H1 (cell line): ENCODE measurements around the gene RASSF4. TPM values are rescaled to one million over a fixed set of nuclear protein-coding genes. Genes with fewer than 3 reads are reported as not detected.

Experiments used
- CTCF ChIA-PET: fragments of 300-600 bp; sonication (Branson Sonifier 250); formaldehyde crosslinking; loops from one replicate; lab custom pipeline; 2021; ENCODE audit not compliant: partially characterized antibody; lab: Charles Lee
- POLR2A ChIA-PET: fragments of 300-600 bp; sonication (Branson Sonifier 250); formaldehyde crosslinking; loops from one replicate; lab custom pipeline; 2021; ENCODE audit warnings: inconsistent platforms; ENCODE audit not compliant: partially characterized antibody; lab: Charles Lee
- DNase-seq, 2 experiments: peaks; one replicate each; pipeline versions ENCODE4 v3.0.0 to v3.0.0-alpha.2; 2010 to 2022; ENCODE audit warnings: low spot score in 2 of 2, low read depth in 1 of 2, mixed read lengths in 1 of 2
- FAIRE-seq: peaks from 2 replicates; lab custom pipeline; 2011; peaks lifted over from hg19 to GRCh38; lab: Jason Lieb, UNC
- H2AFZ ChIP-seq: 2 replicates; pipeline ENCODE4 v1.8.1; 2012; ENCODE audit warnings: low read length, inconsistent platforms
- H2AK5ac ChIP-seq: 2 replicates; pipeline ENCODE4 v1.6.1; 2013; ENCODE audit warnings: low read depth, low read length
- H2BK120ac ChIP-seq: replicated peaks from 2 replicates; pipeline ENCODE3; 2013; ENCODE audit warnings: low read depth, low read length, inconsistent platforms
- H2BK12ac ChIP-seq: 2 replicates; pipeline ENCODE4 v1.6.1; 2013; ENCODE audit warnings: low read depth, low read length
- H2BK15ac ChIP-seq: 2 replicates; pipeline ENCODE4 v1.6.1; 2013; ENCODE audit warnings: low read length
- H2BK20ac ChIP-seq: 2 replicates; pipeline ENCODE4 v1.6.1; 2013; ENCODE audit warnings: low read length
- H2BK5ac ChIP-seq: 2 replicates; pipeline ENCODE4 v1.6.1; 2013; ENCODE audit warnings: low read depth, low read length
- H3K14ac ChIP-seq: 2 replicates; pipeline ENCODE4 v1.6.1; 2013; ENCODE audit warnings: inconsistent platforms; ENCODE audit not compliant: insufficient read length
- H3K18ac ChIP-seq: 2 replicates; pipeline ENCODE4 v1.6.1; 2013; ENCODE audit warnings: low read length; ENCODE audit errors: extremely low read depth
- H3K23ac ChIP-seq: 2 replicates; pipeline ENCODE4 v1.6.1; 2013; ENCODE audit warnings: inconsistent platforms; ENCODE audit not compliant: insufficient read length
- H3K23me2 ChIP-seq: 2 replicates; pipeline ENCODE4 v1.6.1; 2013; ENCODE audit warnings: low read depth, low read length
- H3K27ac ChIP-seq: 2 replicates; pipeline ENCODE4 v1.6.1; 2011; ENCODE audit warnings: low read depth, low read length, inconsistent platforms
- H3K27me3 ChIP-seq, 4 experiments: replicated peaks in 1 of 4; 1 replicate in 1 of 4; 2 replicates in 3 of 4; pipeline versions ENCODE4 v1.6.1 to v1.8.1; 2011 to 2013; ENCODE audit warnings: low read length in 3 of 4, mild to moderate bottlenecking in 3 of 4, inconsistent platforms in 2 of 4, mixed read lengths in 2 of 4, moderate library complexity in 1 of 4; ENCODE audit not compliant: control insufficient read depth in 3 of 4, insufficient read depth in 3 of 4; ENCODE audit errors: extremely low read depth in 1 of 4
- H3K36me3 ChIP-seq, 4 experiments: 2 replicates each; pipeline versions ENCODE4 v1.6.1 to v1.8.1; 2011 to 2013; ENCODE audit warnings: mild to moderate bottlenecking in 4 of 4, low read length in 3 of 4, moderate library complexity in 2 of 4, control low read depth in 1 of 4, inconsistent platforms in 1 of 4; ENCODE audit not compliant: insufficient read depth in 4 of 4, control insufficient read depth in 2 of 4
- H3K4ac ChIP-seq: replicated peaks from 2 replicates; pipeline ENCODE3; 2013; ENCODE audit warnings: low read length, low read depth, mixed read lengths, inconsistent platforms; ENCODE audit not compliant: insufficient read length
- H3K4me1 ChIP-seq, 4 experiments: replicated peaks in 1 of 4; 1 replicate in 1 of 4; 2 replicates in 3 of 4; pipeline versions ENCODE4 v1.6.1 to v1.8.1; 2011 to 2013; ENCODE audit warnings: low read length in 3 of 4, inconsistent platforms in 2 of 4, mixed read lengths in 1 of 4; ENCODE audit not compliant: insufficient read depth in 4 of 4, control insufficient read depth in 3 of 4
- H3K4me2 ChIP-seq, 2 experiments: 2 replicates each; pipeline versions ENCODE4 v1.6.1 to v1.8.1; 2011 to 2013; ENCODE audit warnings: low read depth in 2 of 2, low read length in 2 of 2, control low read depth in 1 of 2, inconsistent platforms in 1 of 2, mild to moderate bottlenecking in 1 of 2; ENCODE audit not compliant: insufficient read depth in 1 of 2
- H3K4me3 ChIP-seq, 4 experiments: fragments of 200-600, 300-600 bp in 1 of 4; sonication (generic), shearing (Covaris generic), sonication (Bioruptor Twin) in 1 of 4; 2 replicates each; pipeline versions ENCODE4 v1.5.1 to v1.8.1; 2011 to 2016; ENCODE audit warnings: low read length in 4 of 4, low read depth in 3 of 4, control low read depth in 2 of 4, inconsistent platforms in 2 of 4, mild to moderate bottlenecking in 2 of 4, mixed read lengths in 1 of 4, moderate library complexity in 1 of 4; ENCODE audit not compliant: insufficient read depth in 2 of 4; ENCODE audit errors: extremely low read depth in 1 of 4
- H3K56ac ChIP-seq: replicated peaks from 2 replicates; pipeline ENCODE3; 2013; ENCODE audit warnings: low read depth, mild to moderate bottlenecking, mixed read lengths, low read length, inconsistent platforms; ENCODE audit not compliant: insufficient read length
- H3K79me1 ChIP-seq: 2 replicates; pipeline ENCODE4 v1.6.1; 2013; ENCODE audit warnings: low read depth, low read length, control low read depth
- H3K79me2 ChIP-seq, 2 experiments: 2 replicates each; pipeline versions ENCODE4 v1.6.1 to v1.8.1; 2012 to 2013; ENCODE audit warnings: low read length in 2 of 2, mild to moderate bottlenecking in 2 of 2, inconsistent platforms in 1 of 2; ENCODE audit not compliant: insufficient read depth in 2 of 2, control insufficient read depth in 1 of 2
- H3K9ac ChIP-seq, 4 experiments: replicated peaks in 1 of 4; 1 replicate in 1 of 4; 2 replicates in 3 of 4; pipeline versions ENCODE4 v1.6.1 to v1.8.1; 2011 to 2013; ENCODE audit warnings: low read depth in 3 of 4, low read length in 3 of 4, control low read depth in 2 of 4, mild to moderate bottlenecking in 2 of 4, moderate library complexity in 2 of 4, inconsistent platforms in 1 of 4; ENCODE audit errors: extremely low read depth in 1 of 4
- H3K9me3 ChIP-seq, 2 experiments: 2 replicates each; pipeline versions ENCODE4 v1.6.1 to v1.8.1; 2012 to 2013; ENCODE audit warnings: mild to moderate bottlenecking in 2 of 2, moderate library complexity in 2 of 2, control low read depth in 1 of 2, inconsistent platforms in 1 of 2, low read depth in 1 of 2, low read length in 1 of 2, mixed read lengths in 1 of 2; ENCODE audit not compliant: insufficient read depth in 2 of 2
- H4K20me1 ChIP-seq, 2 experiments: replicated peaks in 1 of 2; 2 replicates each; pipeline versions ENCODE3 to v1.8.1; 2011 to 2013; ENCODE audit warnings: inconsistent platforms in 2 of 2, low read length in 2 of 2, mild to moderate bottlenecking in 1 of 2; ENCODE audit not compliant: insufficient read depth in 2 of 2, control insufficient read depth in 1 of 2
- H4K5ac ChIP-seq: 2 replicates; pipeline ENCODE4 v1.6.1; 2013; ENCODE audit warnings: low read length, low read depth, mixed read lengths, inconsistent platforms; ENCODE audit not compliant: insufficient read length
- H4K8ac ChIP-seq: 2 replicates; pipeline ENCODE4 v1.8.0; 2013; ENCODE audit warnings: mild to moderate bottlenecking, moderate library complexity, low read length, inconsistent platforms; ENCODE audit not compliant: insufficient read depth; ENCODE audit errors: extremely low read depth
- H4K91ac ChIP-seq: replicated peaks from 2 replicates; pipeline ENCODE3; 2013; ENCODE audit warnings: low read length, mixed read lengths, inconsistent platforms; ENCODE audit not compliant: insufficient read length
- BACH1 ChIP-seq: IDR thresholded peaks from 2 replicates; pipeline ENCODE4 v1.6.1; 2012; ENCODE audit warnings: low read length, improper control_type of control experiment
- CBX5 ChIP-seq: fragments of 300-800, 300-1000 bp; sonication (generic); IDR thresholded peaks from 2 replicates; pipeline ENCODE4 v1.7.1; 2016; ENCODE audit warnings: antibody characterized with exemption, low read length, low read depth
- CHD1 ChIP-seq: IDR thresholded peaks from 2 replicates; pipeline ENCODE4 v1.6.1; 2012; ENCODE audit warnings: low read depth, low read length, improper control_type of control experiment
- GABPA ChIP-seq: IDR thresholded peaks from 2 replicates; pipeline ENCODE4 v1.6.1; 2011; ENCODE audit warnings: mild to moderate bottlenecking, low read length, moderate library complexity, borderline replicate concordance; ENCODE audit not compliant: insufficient read depth
- HDAC2 ChIP-seq, 2 experiments: fragments of 300-600 bp in 1 of 2; sonication (generic) in 1 of 2; IDR thresholded peaks; 2 replicates each; pipeline ENCODE4 v1.6.1; 2011 to 2012; ENCODE audit warnings: low read depth in 2 of 2, low read length in 2 of 2, mild to moderate bottlenecking in 2 of 2, moderate library complexity in 2 of 2, borderline replicate concordance in 1 of 2, inconsistent platforms in 1 of 2
- KDM4A ChIP-seq: IDR thresholded peaks from one replicate; pipeline ENCODE4 v1.7.1; 2012; ENCODE audit warnings: low read depth, mild to moderate bottlenecking, moderate library complexity, low read length, inconsistent platforms; ENCODE audit not compliant: severe bottlenecking
- RBBP5 ChIP-seq: IDR thresholded peaks from 2 replicates; pipeline ENCODE4 v1.7.1; 2012; ENCODE audit warnings: low read depth, mild to moderate bottlenecking, inconsistent platforms, low read length, moderate library complexity, borderline replicate concordance
- RFX5 ChIP-seq: IDR thresholded peaks from 2 replicates; pipeline ENCODE4 v1.6.1; 2011; ENCODE audit warnings: low read depth, low read length, improper control_type of control experiment, borderline replicate concordance
- TAF1 ChIP-seq: IDR thresholded peaks from 2 replicates; pipeline ENCODE4 v1.6.1; 2011; ENCODE audit warnings: mild to moderate bottlenecking, low read depth, low read length
- TEAD4 ChIP-seq: IDR thresholded peaks from 2 replicates; pipeline ENCODE4 v1.6.1; 2012; ENCODE audit warnings: low read depth, low read length, inconsistent platforms, mixed read lengths
- USF2 ChIP-seq: IDR thresholded peaks from 2 replicates; pipeline ENCODE4 v1.6.1; 2011; ENCODE audit warnings: low read length, improper control_type of control experiment
- WGBS, 2 experiments: shearing (Covaris generic) in 1 of 2; methylation state at CpG; one replicate each; pipeline versions ENCODE4 v1.1.6 to v1.1.7; 2013 to 2015; ENCODE audit warnings: low lambda C conversion rate in 2 of 2, mixed read lengths in 2 of 2, inconsistent platforms in 1 of 2, low coverage in 1 of 2, missing lambda C conversion rate in 1 of 2; ENCODE audit not compliant: insufficient replicate concordance in 2 of 2, insufficient coverage in 1 of 2, insufficient read length in 1 of 2; ENCODE audit errors: extremely low coverage in 1 of 2, missing lambda C conversion rate in 1 of 2; 5-methylcytosine and 5-hydroxymethylcytosine counted together
- polyA plus RNA-seq, 7 experiments: library from polyadenylated mRNA; depleted of rRNA in 3 of 7; stranded (reverse) in 5 of 7; unstranded in 2 of 7; fragments of >200 nt in 5 of 7; fragments of 200-250 nt in 2 of 7; gene quantifications; 1 replicate in 5 of 7; 2 replicates in 1 of 7; 4 replicates in 1 of 7; pipeline versions ENCODE4 v1.2.1 to v1.2.3, GENCODE V29; 2011 to 2013; ENCODE audit warnings: missing spikeins in 2 of 7, mixed read lengths in 2 of 7
- total RNA-seq: library from RNA; stranded (reverse); fragmentation: NEBNext Ultra II Directional; extraction: Animal tissue kit (Norgen Biotek cat#: 25700); gene quantifications from 2 replicates; pipeline ENCODE4 v1.2.1, GENCODE V29; 2021

RASSF4 gene
- total and polyA plus RNA-seq, 2 of the 8 experiments (the other 6 are each of a cell fraction or from before 2014, with no cell fraction given) = 14.3 to 14.5 TPM

GRCh38 chr10:44930904-44931620, 28.5 kb upstream of the RASSF4 start:
- Histone ChIP-seq H3K79me2 (no peaks in the 10 kb centered on the region), H2AFZ (no peak overlapping the region), H3K23ac (no peak overlapping the region), H3K4me3 (no peak overlapping the region), H3K79me1 (no peaks in the 10 kb centered on the region), H3K27me3 (no peaks in the 10 kb centered on the region; a peak in 1 of 7 replicates), H3K56ac (no peak overlapping the region), H2BK15ac (no peak overlapping the region), H3K4ac (no peak overlapping the region), H3K23me2 (peaks cover 8% of the 10 kb centered on the region; the same call in 1 of the 2 replicates), H2AK5ac (no peak overlapping the region), H2BK120ac (no peak overlapping the region), H2BK12ac (no peak overlapping the region), H3K27ac (no peak overlapping the region), H4K8ac (no peak overlapping the region), H3K14ac (no peak overlapping the region), H3K9ac (no peak overlapping the region), H3K9me3 (no peaks in the 10 kb centered on the region), H3K36me3 (no peaks in the 10 kb centered on the region), H2BK5ac (no peak overlapping the region), H4K5ac (no peak overlapping the region), H3K18ac (no peak overlapping the region), H3K4me2 (no peak overlapping the region), H3K4me1 (peaks cover 0 to 5% (median under 1%) of the 10 kb centered on the region in 4 experiments; a peak in 2 of 7 replicates), H4K20me1 (no peaks in the 10 kb centered on the region), H2BK20ac (no peak overlapping the region), H4K91ac (no peak overlapping the region)
- FAIRE-seq = no peak
- POLR2A ChIA-PET = interaction anchor here (2.2 to 3.7 kb wide), 2 partner anchors 33 to 70 kb away, joined by 7 to 11 read pairs; partner anchors contain the start of gene ZNF22
- WGBS, 2 experiments = 84% methylated on average over 4 of the region's 4 CpGs; no CpG with 5 or more reads in 1 of the 2 experiments
- peak in 1 of 2 experiments; percentile 28 for DNase-seq
- CTCF ChIA-PET = interaction anchor here (0.6 to 10.3 kb wide), 8 partner anchors 16 to 77 kb away, joined by 3 to 119 read pairs (median 14); no protein-coding TSS in a partner anchor
- TF ChIP-seq HDAC2 (IDR thresholded peaks at IDR 0.05; ENCODE audit: borderline replicate concordance in 1 of 2, low read depth in 2 of 2, low read length in 2 of 2) (no peak), TAF1 (no peak), USF2 (no peak), GABPA (no peak), RBBP5 (no peak), CHD1 (no peak), KDM4A (no peak), TEAD4 (no peak), CBX5 (no peak), BACH1 (no peak), RFX5 (no peak)
